ENCODE results near the gene HSD17B14. TPM values are rescaled to one million over a fixed set of nuclear protein-coding genes. Genes with fewer than 3 reads are reported as not detected.
"Not testable (repeated sequence)": the region's sequence is repeated elsewhere in the genome, so short reads cannot be mapped to it uniquely, and the experiment has no call there.

HSD17B14 gene
- total RNA-seq, 1 experiment from 2014 or later, result 27.8 TPM

DNA sequence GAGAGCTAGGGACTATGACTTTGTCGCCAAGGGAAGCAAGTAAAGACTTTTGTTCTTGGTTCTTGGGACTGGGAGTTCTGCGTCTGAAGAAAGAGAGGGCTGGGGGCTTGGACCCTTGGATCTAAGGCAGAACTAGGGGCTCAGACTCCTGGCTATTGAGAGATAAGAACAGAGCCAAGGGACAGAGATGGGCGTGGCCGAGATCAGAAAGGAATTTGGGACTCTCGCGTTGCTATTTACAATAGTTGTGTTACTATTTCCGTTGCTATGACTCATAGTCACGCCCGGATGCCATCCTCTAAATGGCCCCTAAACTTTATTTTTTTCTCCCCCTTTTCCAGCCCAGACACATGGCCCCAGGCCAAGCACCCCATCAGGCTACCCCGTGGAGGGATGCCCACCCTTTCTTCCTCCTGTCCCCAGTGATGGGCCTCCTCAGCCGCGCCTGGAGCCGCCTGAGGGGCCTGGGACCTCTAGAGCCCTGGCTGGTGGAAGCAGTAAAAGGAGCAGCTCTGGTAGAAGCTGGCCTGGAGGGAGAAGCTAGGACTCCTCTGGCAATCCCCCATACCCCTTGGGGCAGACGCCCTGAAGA, 36.7 kb upstream of the HSD17B14 start:
- Mint-ChIP-seq H3K4me3 (ENCODE audit: unreplicated experiment) (peak overlapping the region; percentile 99), H3K27ac (ENCODE audit: unreplicated experiment) (peak overlapping the region; percentile 100), H3K27me3 (ENCODE audit: insufficient read depth, unreplicated experiment) (peaks cover 3% of the 10 kb centered on the region), H3K4me1 (ENCODE audit: low read depth, unreplicated experiment) (peaks cover 43% of the 10 kb centered on the region), H3K36me3 (ENCODE audit: insufficient read depth, unreplicated experiment) (peaks cover 62% of the 10 kb centered on the region), H3K9me3 (ENCODE audit: unreplicated experiment) (no peaks in the 10 kb centered on the region)
- TF ChIP-seq, protein P1, sequence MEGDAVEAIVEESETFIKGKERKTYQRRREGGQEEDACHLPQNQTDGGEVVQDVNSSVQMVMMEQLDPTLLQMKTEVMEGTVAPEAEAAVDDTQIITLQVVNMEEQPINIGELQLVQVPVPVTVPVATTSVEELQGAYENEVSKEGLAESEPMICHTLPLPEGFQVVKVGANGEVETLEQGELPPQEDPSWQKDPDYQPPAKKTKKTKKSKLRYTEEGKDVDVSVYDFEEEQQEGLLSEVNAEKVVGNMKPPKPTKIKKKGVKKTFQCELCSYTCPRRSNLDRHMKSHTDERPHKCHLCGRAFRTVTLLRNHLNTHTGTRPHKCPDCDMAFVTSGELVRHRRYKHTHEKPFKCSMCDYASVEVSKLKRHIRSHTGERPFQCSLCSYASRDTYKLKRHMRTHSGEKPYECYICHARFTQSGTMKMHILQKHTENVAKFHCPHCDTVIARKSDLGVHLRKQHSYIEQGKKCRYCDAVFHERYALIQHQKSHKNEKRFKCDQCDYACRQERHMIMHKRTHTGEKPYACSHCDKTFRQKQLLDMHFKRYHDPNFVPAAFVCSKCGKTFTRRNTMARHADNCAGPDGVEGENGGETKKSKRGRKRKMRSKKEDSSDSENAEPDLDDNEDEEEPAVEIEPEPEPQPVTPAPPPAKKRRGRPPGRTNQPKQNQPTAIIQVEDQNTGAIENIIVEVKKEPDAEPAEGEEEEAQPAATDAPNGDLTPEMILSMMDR (IDR thresholded peaks at IDR 0.05; ENCODE audit: insufficient read depth in 1 of 2, low read depth in 1 of 2, low read length in 1 of 2, severe bottlenecking in 1 of 2, unreplicated experiment in 1 of 2), result no peak
- Histone ChIP-seq H3K4me1 (peaks cover 56% of the 10 kb centered on the region), H3K27me3 (replicated peaks; ENCODE audit: control insufficient read depth, insufficient read depth, low read length) (no peaks in the 10 kb centered on the region), H3K4me3 (ENCODE audit: low read depth, low read length) (peak overlapping the region; percentile 99), H3K9me3 (no peaks in the 10 kb centered on the region), H3K36me3 (ENCODE audit: control insufficient read depth, insufficient read depth, low read length) (peaks cover 21% of the 10 kb centered on the region)
- ChIA-PET CTCF (interaction anchor here (0.6 to 1.2 kb wide), 2 partner anchors 29 to 89 kb away, joined by 3 to 5 read pairs; no protein-coding TSS in a partner anchor), POLR2A (interaction anchor here (1.4 to 2.1 kb wide), 6 partner anchors 27 to 120 kb away, joined by 5 to 16 read pairs (median 10); partner anchors contain the start of genes DHDH, GYS1, NUCB1 and RUVBL2)
- intact Hi-C loops (cut with micrococcal nuclease; ENCODE audit: unreplicated experiment), result loop anchor here (1.0 to 2.0 kb wide), 4 partner anchors 20 to 90 kb away; partner anchors contain the start of genes DHDH and NUCB1
- no TSS peak for BruUV-seq (replicated peaks)
- peak; percentile 91 to 94 for DNase-seq

DNA sequence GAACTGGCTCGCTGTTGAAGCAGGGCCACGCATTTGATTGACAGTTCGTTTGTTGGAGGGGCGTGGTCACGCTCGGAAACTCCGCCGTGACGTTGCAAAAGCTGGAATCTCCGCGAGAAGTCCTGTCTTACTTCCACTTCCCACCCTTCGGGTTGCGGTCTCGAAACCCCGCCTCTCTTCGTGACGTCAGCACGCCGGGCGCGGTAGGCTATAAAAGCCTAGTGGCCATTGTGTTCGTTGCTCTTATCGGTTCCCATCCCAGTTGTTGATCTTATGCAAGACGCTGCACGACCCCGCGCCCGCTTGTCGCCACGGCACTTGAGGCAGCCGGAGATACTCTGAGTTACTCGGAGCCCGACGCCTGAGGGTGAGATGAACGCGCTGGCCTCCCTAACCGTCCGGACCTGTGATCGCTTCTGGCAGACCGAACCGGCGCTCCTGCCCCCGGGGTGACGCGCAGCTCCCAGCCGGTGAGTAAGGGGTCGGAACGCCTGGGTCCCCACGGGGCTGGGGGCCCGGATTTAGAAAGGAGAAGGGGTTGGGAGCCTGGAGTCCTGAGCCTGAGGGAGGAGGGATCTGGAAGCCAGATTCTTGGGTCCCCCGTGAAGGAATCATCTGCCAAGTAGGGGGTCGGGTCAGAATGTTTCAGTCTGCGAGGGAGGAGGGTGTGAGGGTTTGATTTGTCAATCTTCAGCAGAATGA, 36.0 kb upstream of the HSD17B14 start, which contains the start of gene PPP1R15A:
TSS of gene PPP1R15A (plus strand) at position 240 of the 702 bp plus-strand sequence. CDS start 813 bp downstream, outside the sequence.
- peak; percentile 99 for DNase-seq
- intact Hi-C loops (cut with micrococcal nuclease; ENCODE audit: unreplicated experiment), result loop anchor here (2.0 kb wide), 2 partner anchors 20 to 60 kb away; partner anchors contain the start of gene DHDH
- ChIA-PET POLR2A (interaction anchor here (0.5 to 2.1 kb wide), 27 partner anchors 8 to 255 kb away, joined by 3 to 16 read pairs (median 4); partner anchors contain the start of genes BAX, BCAT2, CA11 and DHDH), CTCF (interaction anchor here (0.6 to 1.2 kb wide), 7 partner anchors 8 to 90 kb away, joined by 3 to 10 read pairs (median 5); no protein-coding TSS in a partner anchor)
- TF ChIP-seq, protein P1 (IDR thresholded peaks at IDR 0.05; ENCODE audit: insufficient read depth in 1 of 2, low read depth in 1 of 2, low read length in 1 of 2, severe bottlenecking in 1 of 2, unreplicated experiment in 1 of 2), result no peak
- peak within 1 kb of the TSS; percentile 99 for H3K4me3 ChIP-seq (ENCODE audit: low read depth, low read length)
- Mint-ChIP-seq H3K27me3 (ENCODE audit: insufficient read depth, unreplicated experiment) (peaks cover 3% of the 10 kb centered on the region), H3K4me3 (ENCODE audit: unreplicated experiment) (peak within 1 kb of the TSS; percentile 99), H3K9me3 (ENCODE audit: unreplicated experiment) (no peaks in the 10 kb centered on the region), H3K4me1 (ENCODE audit: low read depth, unreplicated experiment) (peaks cover 49% of the 10 kb centered on the region), H3K36me3 (ENCODE audit: insufficient read depth, unreplicated experiment) (peaks cover 56% of the 10 kb centered on the region), H3K27ac (ENCODE audit: unreplicated experiment) (peak within 1 kb of the TSS; percentile 100)
- H3K27me3 ChIP-seq (replicated peaks; ENCODE audit: control insufficient read depth, insufficient read depth, low read length), result no peaks in the 10 kb centered on the region
- BruUV-seq (replicated peaks), result TSS peak; percentile 59
- H3K4me1 ChIP-seq, result peaks cover 56% of the 10 kb centered on the region
- H3K9me3 ChIP-seq, result no peaks in the 10 kb centered on the region
- peaks cover 20% of the 10 kb centered on the region for H3K36me3 ChIP-seq (ENCODE audit: control insufficient read depth, insufficient read depth, low read length)

DNA sequence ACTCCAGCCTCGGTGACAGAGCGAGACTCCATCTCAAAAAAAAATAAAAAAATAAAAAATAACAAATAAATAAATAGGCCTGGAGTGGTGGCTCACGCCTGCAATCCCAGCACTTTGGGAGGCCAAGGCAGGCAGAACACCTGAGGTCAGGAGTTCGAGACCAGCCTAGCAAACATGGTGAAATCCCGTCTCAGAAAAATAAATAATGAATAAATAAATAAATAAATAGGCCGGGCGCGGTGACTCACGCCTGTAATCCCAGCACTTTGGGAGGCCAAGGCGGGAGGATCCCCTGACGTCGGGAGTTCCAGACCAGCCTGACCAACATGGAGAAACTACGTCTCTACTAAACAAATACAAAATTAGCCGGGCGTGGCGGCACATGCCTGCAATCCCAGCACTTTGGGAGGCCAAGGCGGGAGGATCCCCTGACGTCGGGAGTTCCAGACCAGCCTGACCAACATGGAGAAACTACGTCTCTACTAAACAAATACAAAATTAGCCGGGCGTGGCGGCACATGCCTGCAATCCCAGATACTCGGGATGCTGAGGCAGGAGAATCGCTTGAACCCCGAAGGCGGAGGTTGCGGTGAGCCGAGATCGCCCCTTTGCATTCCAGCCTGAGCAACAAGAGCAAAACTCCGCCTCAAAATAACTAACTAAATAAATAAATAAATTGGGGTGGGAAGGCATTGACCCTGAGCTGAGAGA, 35.3 kb upstream of the HSD17B14 start:
- not testable (repeated sequence) for H3K9me3 Mint-ChIP-seq (ENCODE audit: unreplicated experiment); BruUV-seq (replicated peaks); H3K27me3 ChIP-seq (replicated peaks; ENCODE audit: control insufficient read depth, insufficient read depth, low read length); H3K9me3 ChIP-seq; H3K27me3 Mint-ChIP-seq (ENCODE audit: insufficient read depth, unreplicated experiment)
- Histone ChIP-seq H3K4me3 (ENCODE audit: low read depth, low read length) (peak overlapping the region; percentile 17), H3K36me3 (ENCODE audit: control insufficient read depth, insufficient read depth, low read length) (peaks cover 19% of the 10 kb centered on the region), H3K4me1 (peaks cover 58% of the 10 kb centered on the region)
- peaks cover 49% of the 10 kb centered on the region for H3K36me3 Mint-ChIP-seq (ENCODE audit: insufficient read depth, unreplicated experiment)
- CTCF ChIA-PET, result interaction anchor here (0.6 to 1.2 kb wide), 7 partner anchors 9 to 122 kb away, joined by 3 to 10 read pairs (median 5); partner anchors contain the start of gene RUVBL2
- POLR2A ChIA-PET, result interaction anchor here (0.5 to 2.1 kb wide), 28 partner anchors 9 to 256 kb away, joined by 3 to 16 read pairs (median 4); partner anchors contain the start of genes BAX, BCAT2, CA11 and DHDH
- intact Hi-C loops (cut with micrococcal nuclease; ENCODE audit: unreplicated experiment), result loop anchor here (2.0 kb wide), 2 partner anchors 21 to 61 kb away; partner anchors contain the start of gene DHDH
- peaks cover 56% of the 10 kb centered on the region for H3K4me1 Mint-ChIP-seq (ENCODE audit: low read depth, unreplicated experiment)
- peak overlapping the region; percentile 100 for H3K27ac Mint-ChIP-seq (ENCODE audit: unreplicated experiment)
- peak in 1 of 2 experiments; percentile 53 for DNase-seq
- H3K4me3 Mint-ChIP-seq (ENCODE audit: unreplicated experiment), result peak overlapping the region; percentile 99
